K562 (cell line): ENCODE data around the gene SVOP. TPM values are rescaled to one million over a fixed set of nuclear protein-coding genes. Genes with fewer than 3 reads are reported as not detected.

Experiments used
- ATAC-seq: fragments of 200-7000 bp; cut with Tn5 transposase; 3 replicates; pipeline ENCODE4 v1.9.1; 2020; ENCODE audit warnings: moderate library complexity
- BruUV-seq: library from RNA; stranded (reverse); fragments of 400-500 nt; replicated peaks from 2 replicates; lab custom pipeline; 2021; lab: Mats Ljungman, UMichigan
- CTCF ChIA-PET: fragments of 300-600 bp; formaldehyde crosslinking; extraction: SDS; loops from one replicate; lab custom pipeline; 2021; ENCODE audit warnings: low intra/inter-chr PET ratio; lab: Yijun Ruan, JAX
- POLR2A ChIA-PET: fragments of 300-600, 350-650 bp; sonication (Branson Sonifier 250); formaldehyde crosslinking; extraction: SDS; loops from one replicate; lab custom pipeline; 2021; ENCODE audit warnings: antibody characterized with exemption, inconsistent platforms; lab: Yijun Ruan, JAX
- DNase-seq, 4 experiments: peaks; one replicate each; pipeline versions ENCODE4 v3.0.0 to v3.0.0-alpha.2; 2011 to 2018; ENCODE audit warnings: low spot score in 3 of 4, mixed read lengths in 3 of 4; ENCODE audit errors: extremely low read depth in 1 of 4
- FAIRE-seq: peaks from 2 replicates; lab custom pipeline; 2011; peaks lifted over from hg19 to GRCh38; lab: Jason Lieb, UNC
- H2AFZ ChIP-seq: 2 replicates; pipeline ENCODE4 v1.6.0; 2011; ENCODE audit warnings: low read depth, low read length, control low read depth, inconsistent platforms
- H3K27ac ChIP-seq: fragments of 200-600 bp; 3 replicates; pipeline ENCODE4 v1.8.0; 2011; ENCODE audit warnings: low read depth, mild to moderate bottlenecking, control low read depth, inconsistent platforms, low read length, moderate library complexity, mixed read lengths; ENCODE audit errors: extremely low read depth
- H3K27me3 ChIP-seq, 2 experiments: fragments of 300-600 bp in 1 of 2; 2 replicates in 1 of 2; 3 replicates in 1 of 2; pipeline versions ENCODE4 v1.6.0 to v1.8.0; 2011; ENCODE audit warnings: inconsistent platforms in 2 of 2, low read length in 2 of 2, mild to moderate bottlenecking in 1 of 2, mixed read lengths in 1 of 2, moderate library complexity in 1 of 2; ENCODE audit not compliant: control insufficient read depth in 2 of 2, insufficient read depth in 2 of 2
- H3K36me3 ChIP-seq: fragments of 300-600 bp; 3 replicates; pipeline ENCODE4 v1.8.0; 2011; ENCODE audit warnings: mild to moderate bottlenecking, low read length, inconsistent platforms; ENCODE audit not compliant: control insufficient read depth, insufficient read depth
- H3K4me1 ChIP-seq, 2 experiments: fragments of 200-600 bp in 1 of 2; replicated peaks in 1 of 2; 2 replicates in 1 of 2; 3 replicates in 1 of 2; pipeline versions ENCODE4 v1.5.1 to v1.8.0; 2011; ENCODE audit warnings: inconsistent platforms in 2 of 2, low read length in 2 of 2, mild to moderate bottlenecking in 1 of 2, mixed read lengths in 1 of 2, moderate library complexity in 1 of 2; ENCODE audit not compliant: control insufficient read depth in 2 of 2, insufficient read depth in 2 of 2
- H3K4me2 ChIP-seq: 2 replicates; pipeline ENCODE4 v1.6.1; 2011; ENCODE audit warnings: low read length, control low read depth, inconsistent platforms, mixed read lengths; ENCODE audit not compliant: insufficient read depth
- H3K4me3 ChIP-seq: fragments of 200-600 bp; sonication (generic), shearing (Covaris generic); 2 replicates; pipeline ENCODE4 v1.5.1; 2016; ENCODE audit warnings: control low read depth, inconsistent platforms
- H3K79me2 ChIP-seq: fragments of 200-600 bp; 3 replicates; pipeline ENCODE4 v1.8.0; 2011; ENCODE audit warnings: low read length, inconsistent platforms; ENCODE audit not compliant: control insufficient read depth, insufficient read depth
- H3K9ac ChIP-seq, 2 experiments: 2 replicates each; pipeline versions ENCODE4 v1.6.0 to v1.6.1; 2011; ENCODE audit warnings: low read depth in 2 of 2, low read length in 2 of 2, control low read depth in 1 of 2, inconsistent platforms in 1 of 2, mild to moderate bottlenecking in 1 of 2, mixed read lengths in 1 of 2; ENCODE audit not compliant: insufficient read depth in 1 of 2
- H3K9me1 ChIP-seq: one replicate; pipeline ENCODE4 v1.6.0; 2011; ENCODE audit warnings: inconsistent platforms, mild to moderate bottlenecking, low read length, moderate library complexity; ENCODE audit not compliant: control insufficient read depth, insufficient read depth
- H3K9me3 ChIP-seq: replicated peaks from 2 replicates; pipeline ENCODE4 v1.5.1; 2011; ENCODE audit warnings: low read depth, low read length, inconsistent platforms; ENCODE audit not compliant: control insufficient read depth, insufficient read depth
- H4K20me1 ChIP-seq: replicated peaks from 2 replicates; pipeline ENCODE4 v1.6.1; 2011; ENCODE audit warnings: low read length, inconsistent platforms, mixed read lengths; ENCODE audit not compliant: control insufficient read depth, insufficient read depth
- CEBPB ChIP-seq: fragments of 450-650 bp; IDR thresholded peaks from 2 replicates; pipeline ENCODE4 v1.6.1; 2016; ENCODE audit warnings: missing genetic modification characterization, missing compliant biosample characterization
- ID3 ChIP-seq, 2 experiments: fragments of 250-450 bp in 1 of 2; fragments of 450-650 bp in 1 of 2; sonication (Bioruptor Pico) in 1 of 2; IDR thresholded peaks; 2 replicates each; pipeline versions ENCODE4 v1.6.1 to v1.8.0; 2016 to 2021; ENCODE audit warnings: mild to moderate bottlenecking in 2 of 2, moderate library complexity in 2 of 2, missing compliant biosample characterization in 1 of 2, missing genetic modification characterization in 1 of 2
- KDM1A ChIP-seq, 2 experiments: fragments of 450-650 bp; IDR thresholded peaks; 2 replicates each; pipeline ENCODE4 v1.6.1; 2016; ENCODE audit warnings: mild to moderate bottlenecking in 2 of 2
- XRCC3 ChIP-seq: fragments of 450-650 bp; IDR thresholded peaks from 2 replicates; pipeline ENCODE4 v1.6.1; 2017; ENCODE audit warnings: mild to moderate bottlenecking, moderate library complexity
- ZFP36 ChIP-seq: fragments of 150-350 bp; IDR thresholded peaks from 2 replicates; pipeline ENCODE4 v1.6.1; 2018; ENCODE audit warnings: low read length, low read depth; ENCODE audit not compliant: partially characterized antibody
- ZNF384 ChIP-seq: IDR thresholded peaks from 2 replicates; pipeline ENCODE4 v1.6.1; 2012; ENCODE audit warnings: low read depth, low read length, improper control_type of control experiment
- ZNF699 ChIP-seq: fragments of 250-450 bp; sonication (Bioruptor Pico); IDR thresholded peaks from 2 replicates; pipeline ENCODE4 v1.8.0; 2021; ENCODE audit warnings: mild to moderate bottlenecking, moderate library complexity; ENCODE audit not compliant: insufficient replicate concordance
- WGBS: fragments of 100-300 bp; shearing (Covaris generic); methylation state at CpG from one replicate; pipeline ENCODE4 v1.1.6; 2016; ENCODE audit warnings: low coverage, mixed read lengths; ENCODE audit not compliant: insufficient coverage; ENCODE audit errors: missing lambda C conversion rate; 5-methylcytosine and 5-hydroxymethylcytosine counted together
- in situ Hi-C: fragments of 300-500 bp; cut with MboI; formaldehyde crosslinking; loops from 4 replicates; pipeline ENCODE4 v1.15.0; 2018; ENCODE audit warnings: inconsistent platforms, mixed read lengths
- intact Hi-C: fragments of 100-400 bp; cut with micrococcal nuclease; formaldehyde crosslinking; loops from 2 replicates; pipeline ENCODE4 v1.14.2; 2022
- polyA plus RNA-seq, 8 experiments: library from polyadenylated mRNA; depleted of rRNA in 4 of 8; stranded (reverse) in 5 of 8; unstranded in 3 of 8; fragments of >200 nt; fragmentation: Nextera tagmentation in 2 of 8; fragmentation: Illumina TruSeq in 1 of 8; extraction: Ambion mirVana in 2 of 8; extraction: Trizol in 1 of 8; gene quantifications; 2 replicates each; pipeline versions ENCODE4 v1.2.1 to v1.2.3, GENCODE V29; 2011 to 2014; ENCODE audit warnings: inconsistent platforms in 1 of 8, missing spikeins in 1 of 8
- total RNA-seq, 7 experiments: library from RNA; depleted of rRNA in 6 of 7; stranded (reverse); fragments of >200 nt in 6 of 7; fragmentation: Illumina TruSeq in 2 of 7; extraction: Trizol in 2 of 7; gene quantifications; 2 replicates each; pipeline versions ENCODE4 v1.2.1 to v1.2.3, GENCODE V29; 2011 to 2021; ENCODE audit warnings: low replicate concordance in 1 of 7

Gene SVOP
- total and polyA plus RNA-seq, 9 of the 15 experiments (the other 6 are each of a cell fraction or from before 2014, with no cell fraction given) = 0.01 to 0.09 (median 0.06) TPM; not detected in 1

DNA sequence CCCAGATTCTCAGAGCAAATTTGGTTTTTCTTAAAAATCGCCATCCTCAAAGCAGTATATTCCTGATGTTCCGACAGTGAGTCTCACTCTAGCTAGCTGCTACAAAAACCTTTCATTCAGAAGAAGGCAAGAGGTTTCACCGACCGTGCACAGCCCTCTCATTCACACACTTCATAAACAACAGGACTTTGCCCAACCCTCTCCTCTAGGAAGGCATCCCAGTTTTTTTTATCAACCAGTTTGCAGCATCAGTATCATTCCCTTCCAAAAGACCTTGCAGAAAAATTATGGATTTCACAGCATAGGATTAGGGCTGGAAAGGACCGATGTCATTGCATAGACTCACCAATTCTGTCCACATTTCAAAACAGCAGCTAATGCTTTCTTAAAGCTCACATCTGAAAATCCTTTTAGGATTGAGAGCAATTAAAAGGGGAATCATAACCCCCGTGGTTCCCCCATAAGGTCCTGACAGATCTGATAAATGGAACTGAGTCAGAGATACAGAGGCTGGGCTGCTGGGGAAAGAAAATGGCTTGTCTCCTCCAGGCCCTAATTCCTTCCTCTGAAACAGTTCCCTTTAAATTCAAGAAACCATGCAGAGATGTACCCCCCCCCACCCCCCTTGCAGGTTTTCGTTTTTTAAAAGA is 597 bp downstream of the SVOP start (continued):
- TF ChIP-seq ID3 (CRISPR knock-in tag; IDR thresholded peaks at IDR 0.05) (no peak), ID3 (tag; IDR thresholded peaks at IDR 0.05) (no peak), ZNF384 (no peak), ZNF699 (CRISPR knock-in tag) (no peak), CEBPB (tag) (no peak), ZFP36 (no peak)

DNA sequence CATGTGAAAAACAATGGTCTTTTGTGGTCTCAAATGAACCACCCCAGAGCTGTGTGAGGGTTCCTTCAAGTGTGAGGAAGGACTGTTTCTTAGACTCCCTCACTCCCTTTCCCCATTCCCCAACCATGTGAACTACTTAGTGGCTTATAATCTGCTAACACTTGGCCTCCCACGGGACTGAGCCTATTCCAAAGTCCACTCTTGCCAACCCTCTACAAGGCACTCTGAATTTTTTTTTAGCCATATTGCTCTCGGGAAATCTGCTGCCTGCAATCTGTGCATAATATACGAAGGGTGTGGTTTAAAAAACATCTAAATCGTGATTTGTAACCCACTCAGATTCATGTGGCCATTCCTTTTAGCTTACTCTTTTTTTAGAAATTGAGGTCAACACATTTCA is 2.6 kb downstream of the SVOP start:
- H3K36me3 ChIP-seq = no peaks in the 10 kb centered on the region
- no peak overlapping the region for H3K4me2 ChIP-seq
- no peak overlapping the region for H3K4me3 ChIP-seq
- no peak for DNase-seq
- POLR2A ChIA-PET = no interaction called here
- 0% methylated on average over 4 of the region's 4 CpGs for WGBS
- H3K27me3 ChIP-seq = peaks cover 2 to 23% of the 10 kb centered on the region in 2 experiments; a peak in 3 of 5 replicates
- in situ Hi-C loops (no loop called here), intact Hi-C loops (loop anchor here (10.0 kb wide), 1 partner anchor 77 kb away; the partner anchor contains the start of genes ALKBH2 and UNG)
- TF ChIP-seq XRCC3 (no peak), KDM1A (IDR thresholded peaks at IDR 0.05) (peak; percentile 9 to 39; a peak in 2 of 4 replicates)
- TF ChIP-seq, all 486 proteins: peak for 1
- Histone ChIP-seq H3K9ac (no peak overlapping the region), H3K27ac (no peak overlapping the region), H3K9me1 (no peaks in the 10 kb centered on the region), H3K9me3 (no peaks in the 10 kb centered on the region), H2AFZ (no peak overlapping the region), H3K4me1 (peaks cover 0 to 5% of the 10 kb centered on the region in 2 experiments; a peak in 2 of 5 replicates), H4K20me1 (0 out of 2 replicates have a peak, but pooled peaks cover 3% of the 10 kb centered on the region), H3K79me2 (no peaks in the 10 kb centered on the region)
- CTCF ChIA-PET = no interaction called here
- no peak for FAIRE-seq
- no TSS peak for BruUV-seq
- ATAC-seq = no peak
